Middle frontal gyrus (tissue), 1 donor: ENCODE results near the gene GCA.

Experiments
- DNase-seq: peaks from one replicate; pipeline ENCODE4 v3.0.0-alpha.2; 2015; ENCODE audit warnings: low spot score; ENCODE audit errors: extremely low spot score

GCA gene

DNA sequence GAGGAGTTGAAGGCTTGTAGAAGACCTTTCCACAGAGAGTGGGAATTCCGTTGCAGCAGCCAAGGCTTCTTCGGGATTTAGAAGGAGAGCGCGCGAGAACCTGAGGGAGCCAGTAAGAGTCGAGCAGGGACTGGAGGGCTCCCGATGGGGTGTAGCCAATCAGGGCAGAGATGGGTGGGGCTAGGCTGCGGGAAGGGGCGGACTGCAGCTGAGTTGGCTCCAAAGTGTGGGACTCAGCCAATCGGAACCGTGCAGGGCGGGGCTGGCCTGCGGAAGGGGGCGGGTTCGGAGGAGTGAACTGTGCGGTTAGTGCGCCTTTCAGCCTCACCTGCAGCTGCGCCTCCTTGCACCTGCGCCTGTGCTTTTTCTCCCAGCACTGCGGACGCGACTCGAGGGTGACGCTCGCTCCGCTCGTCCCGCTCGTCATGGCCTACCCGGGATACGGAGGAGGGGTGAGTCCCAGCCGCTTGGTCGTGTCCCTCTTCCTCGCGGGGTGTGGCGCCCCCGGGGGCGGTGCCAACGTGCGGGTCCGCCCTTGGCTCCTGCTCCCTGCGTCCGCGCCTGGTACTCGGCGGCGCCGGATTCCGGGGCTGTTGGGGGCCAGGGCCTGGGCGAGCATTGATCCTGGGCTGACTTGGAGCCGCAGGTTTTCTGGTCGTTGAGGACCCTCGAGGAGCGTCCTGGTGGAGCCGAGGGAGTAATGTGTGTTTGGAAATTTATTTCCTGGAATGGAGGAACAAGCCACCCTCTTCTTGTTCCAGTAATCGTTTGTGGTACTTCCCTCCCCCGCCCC is at the start of gene GCA:
GCA (plus strand) TSS at position 309 of the 793 bp plus-strand sequence; CDS start at position 426, 117 bp downstream.
- DNase-seq, result peak; percentile 94

GRCh38 chr2:162295009-162295408 is 48.9 kb upstream of the GCA start:
- DNase-seq, result no peak

- peak; percentile 74 for DNase-seq
These were observed 45.9 kb upstream of the GCA start for GRCh38 chr2:162297925-162298552.

DNA sequence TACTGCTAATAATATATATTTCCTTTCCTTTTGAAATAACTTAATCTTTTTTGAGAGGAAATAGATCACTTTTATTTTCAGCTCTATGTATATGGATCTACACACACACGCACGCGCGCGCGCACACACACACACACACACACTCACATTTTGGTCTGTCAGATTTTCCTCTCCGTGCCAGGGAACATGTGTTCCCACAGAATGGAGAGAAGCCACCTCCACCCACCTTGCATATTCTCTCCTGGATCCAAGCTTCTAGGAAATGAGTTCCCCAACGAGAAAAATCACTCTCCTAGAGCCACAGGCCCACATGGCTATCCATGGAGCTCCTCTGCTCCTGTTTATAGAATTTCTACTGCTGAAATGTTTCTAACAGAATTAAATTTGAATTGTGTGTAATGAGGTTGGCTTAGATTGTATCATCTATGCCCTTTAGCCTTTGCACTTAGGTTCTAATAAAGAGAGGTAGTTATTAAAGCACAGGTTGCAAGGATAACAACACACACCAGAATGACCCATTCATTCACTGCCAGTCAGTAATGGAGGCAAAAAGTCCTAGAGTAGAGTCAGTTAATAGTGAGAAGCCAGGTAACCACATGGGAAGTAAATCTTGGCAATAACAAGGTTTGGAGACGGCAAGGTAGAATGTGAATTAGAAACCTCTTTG is 45.1 kb upstream of the GCA start:
- DNase-seq, result peak; percentile 30

DNA sequence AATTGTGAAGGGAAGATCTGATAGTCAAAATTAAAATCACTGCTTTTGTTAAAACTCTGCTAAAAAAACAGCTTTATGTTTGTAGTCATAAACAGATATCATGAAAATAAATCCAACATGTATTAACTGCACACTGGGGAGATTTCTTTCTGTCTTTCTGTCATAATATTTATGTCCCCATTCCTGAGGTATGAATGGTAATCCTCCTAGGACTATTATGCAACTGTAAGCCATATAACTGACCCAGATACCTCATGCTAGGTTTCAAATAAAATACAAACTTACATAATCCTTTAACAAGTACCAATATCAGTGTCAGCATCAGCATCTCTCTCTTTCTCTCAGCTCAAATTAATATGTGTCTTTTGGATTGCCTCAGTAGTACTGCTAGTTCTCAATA is 43.7 kb upstream of the GCA start:
- no peak for DNase-seq

GRCh38 chr2:162301151-162301804 is 42.7 kb upstream of the GCA start:
- DNase-seq, result peak; percentile 54

- no peak for DNase-seq
These were observed 42.1 kb upstream of the GCA start for GRCh38 chr2:162301877-162302276.

DNA sequence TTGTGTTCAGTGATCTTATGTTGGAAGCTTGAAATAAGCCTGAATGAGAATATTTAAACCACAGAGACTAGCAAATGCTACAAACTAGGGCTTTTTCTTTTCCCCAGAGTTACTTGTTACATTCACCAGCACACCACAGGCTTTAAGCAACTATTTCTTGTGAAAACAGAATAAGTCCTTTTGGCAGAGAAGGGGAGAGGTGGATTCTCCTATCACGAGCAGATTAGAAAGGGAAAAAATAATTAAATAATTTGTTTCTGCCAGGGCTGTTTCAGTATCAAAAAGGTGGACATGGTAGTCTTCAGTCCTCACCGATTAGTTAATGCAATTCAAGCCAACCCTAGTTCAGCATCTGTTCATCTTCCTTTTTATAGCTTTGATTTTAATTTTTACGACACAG is 38.0 kb upstream of the GCA start:
- no peak for DNase-seq

GRCh38 chr2:162308747-162309503 is 35.0 kb upstream of the GCA start:
- DNase-seq, result no peak

DNA sequence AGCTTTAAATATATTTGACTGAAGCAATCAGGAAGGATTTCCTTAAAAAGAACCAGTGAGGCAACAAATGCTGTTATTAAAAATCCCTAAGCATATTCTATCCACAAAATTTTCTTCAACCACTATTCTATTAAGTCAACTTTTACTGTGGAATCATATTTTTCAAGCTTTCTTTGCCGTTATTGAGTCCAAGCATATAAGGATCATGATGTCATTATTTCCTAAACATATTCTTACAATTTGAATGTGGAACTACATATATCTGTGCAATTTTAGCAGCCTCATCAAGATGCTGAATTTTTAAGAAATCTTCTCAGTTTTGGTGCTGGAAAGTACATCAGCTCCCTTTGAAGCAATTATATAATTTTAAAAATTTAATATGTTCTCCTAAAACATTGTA is 31.1 kb upstream of the GCA start:
- DNase-seq, result no peak

GRCh38 chr2:162315938-162316337 is 28.0 kb upstream of the GCA start:
- no peak for DNase-seq

DNA sequence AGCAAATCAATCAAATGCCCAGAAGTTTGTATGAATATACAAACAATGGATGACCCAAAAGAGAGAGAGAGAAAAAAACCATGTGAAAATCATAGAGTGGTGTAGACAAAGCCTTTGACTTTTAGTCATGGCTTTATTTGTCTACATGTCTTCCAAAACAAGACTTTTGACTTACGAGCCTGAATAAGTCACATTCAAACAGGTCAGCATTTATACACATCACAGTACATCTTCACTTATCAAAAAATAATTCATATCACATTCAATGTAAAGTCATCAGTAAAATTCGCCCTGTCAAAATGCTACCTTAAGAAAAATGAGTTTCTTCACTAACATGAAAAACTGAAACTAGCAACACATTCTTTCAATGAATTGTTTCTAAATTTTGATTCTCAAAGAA is 27.3 kb upstream of the GCA start:
- DNase-seq, result no peak

GRCh38 chr2:162317058-162317742 is 26.7 kb upstream of the GCA start:
- DNase-seq, result no peak

DNA sequence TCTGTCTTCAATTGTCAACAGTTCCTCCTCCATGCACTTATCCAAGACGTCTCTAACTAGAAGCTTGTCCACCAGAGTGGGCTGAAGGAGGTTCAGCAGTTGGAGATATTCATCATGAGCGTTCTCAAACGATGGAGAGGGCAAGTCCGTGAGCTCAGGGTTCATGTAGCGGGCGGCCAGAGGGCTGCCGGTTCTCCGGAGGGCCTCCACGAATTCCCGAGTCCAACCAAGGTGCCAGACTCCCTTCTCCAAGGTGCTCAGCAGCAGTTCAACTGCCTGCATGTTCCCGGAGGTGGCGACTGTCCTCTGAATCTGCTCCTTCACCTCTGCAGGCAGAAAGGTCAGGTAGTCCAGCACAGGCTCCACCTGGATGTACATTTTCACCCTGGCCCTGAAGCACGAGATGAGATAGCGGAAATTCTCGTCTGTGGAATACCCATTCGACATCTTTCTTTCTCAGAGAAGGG is 26.0 kb upstream of the GCA start:
- no peak for DNase-seq

DNA sequence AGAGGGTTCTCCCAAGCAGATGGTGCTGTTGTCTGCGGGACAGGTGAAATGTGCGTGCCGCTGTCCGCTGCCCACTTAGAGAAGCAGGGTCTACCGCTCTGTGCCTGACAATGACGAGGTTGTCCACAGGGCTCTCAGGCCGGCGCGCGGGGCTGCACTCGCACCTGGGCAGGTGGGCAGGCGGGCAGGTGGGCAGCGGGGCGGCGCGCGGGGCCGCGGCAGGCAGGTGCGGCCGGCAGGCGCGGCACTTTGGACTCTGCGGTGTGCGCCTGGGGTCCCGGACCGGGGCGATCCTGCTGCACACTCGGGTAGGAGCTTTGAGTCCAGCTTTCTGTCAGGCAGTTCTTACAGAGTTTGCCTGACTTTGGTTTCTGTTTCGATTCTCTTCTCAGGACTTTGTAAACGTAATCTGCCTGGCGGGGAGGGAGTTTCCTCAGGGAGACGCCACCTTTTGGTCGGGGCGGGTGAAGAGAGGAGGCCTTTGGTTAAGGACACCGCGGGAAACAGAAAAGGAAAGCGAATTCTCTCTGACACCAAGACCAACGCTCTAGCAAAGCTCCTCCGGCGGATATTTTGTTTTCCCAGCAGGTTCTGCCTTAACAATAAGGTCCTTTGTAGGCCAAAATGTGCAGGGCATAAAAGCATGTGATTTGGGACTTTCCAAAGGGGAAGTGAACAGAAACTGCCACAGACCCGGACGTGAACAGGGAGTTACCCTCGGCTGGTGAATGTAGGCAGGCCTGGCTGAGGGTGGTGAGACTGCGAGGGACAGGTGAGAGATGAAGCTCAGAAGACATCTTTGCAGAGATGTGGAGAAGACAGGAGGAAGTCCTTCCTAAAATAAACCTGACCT is 25.4 kb upstream of the GCA start, which contains the start of gene IFIH1:
IFIH1 (minus strand) TSS at position 357 of the 853 bp plus-strand sequence. CDS start 377 bp downstream, outside the sequence.
- peak; percentile 57 for DNase-seq

GRCh38 chr2:162320864-162321517 is 22.9 kb upstream of the GCA start:
- no peak for DNase-seq

DNA sequence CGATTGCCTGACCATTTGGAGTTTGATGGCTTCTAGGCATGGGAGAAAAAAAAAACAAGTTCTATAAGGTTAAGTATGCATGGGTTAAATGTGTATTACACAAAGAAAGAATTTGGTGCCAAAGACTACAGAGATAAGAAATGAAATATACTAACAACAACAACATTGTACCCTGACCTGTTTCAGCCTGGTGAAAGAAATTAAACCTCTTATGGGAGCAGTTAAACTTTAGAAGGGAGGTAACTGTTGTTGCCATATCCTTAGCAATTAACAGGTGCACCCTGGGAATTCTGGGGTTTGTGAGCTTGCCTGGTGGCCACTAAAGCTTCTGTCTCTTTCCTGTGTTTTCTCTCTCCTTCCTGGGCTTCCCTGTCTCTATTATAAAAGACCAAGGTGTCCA is 19.0 kb upstream of the GCA start:
- DNase-seq, result no peak

GRCh38 chr2:162327134-162327769 is 16.7 kb upstream of the GCA start:
- DNase-seq, result no peak
